DND-41 (cell line): ENCODE results near the gene CNOT10.
"Not testable (repeated sequence)": the region's sequence is repeated elsewhere in the genome, so short reads cannot be mapped to it uniquely, and the experiment has no call there.

Source experiments
- CTCF ChIP-seq: IDR thresholded peaks from 2 replicates; pipeline ENCODE4 v1.5.1; 2012; ENCODE audit warnings: borderline replicate concordance, low read length, moderate library complexity, mild to moderate bottlenecking; ENCODE audit not compliant: poor library complexity, severe bottlenecking; ENCODE audit errors: extremely low read depth
- EZH2 ChIP-seq: IDR thresholded peaks from 3 replicates; pipeline ENCODE4 v1.6.1; 2012; ENCODE audit warnings: borderline replicate concordance, low read depth, mild to moderate bottlenecking, moderate library complexity, low read length, inconsistent platforms; ENCODE audit not compliant: severe bottlenecking

DNA sequence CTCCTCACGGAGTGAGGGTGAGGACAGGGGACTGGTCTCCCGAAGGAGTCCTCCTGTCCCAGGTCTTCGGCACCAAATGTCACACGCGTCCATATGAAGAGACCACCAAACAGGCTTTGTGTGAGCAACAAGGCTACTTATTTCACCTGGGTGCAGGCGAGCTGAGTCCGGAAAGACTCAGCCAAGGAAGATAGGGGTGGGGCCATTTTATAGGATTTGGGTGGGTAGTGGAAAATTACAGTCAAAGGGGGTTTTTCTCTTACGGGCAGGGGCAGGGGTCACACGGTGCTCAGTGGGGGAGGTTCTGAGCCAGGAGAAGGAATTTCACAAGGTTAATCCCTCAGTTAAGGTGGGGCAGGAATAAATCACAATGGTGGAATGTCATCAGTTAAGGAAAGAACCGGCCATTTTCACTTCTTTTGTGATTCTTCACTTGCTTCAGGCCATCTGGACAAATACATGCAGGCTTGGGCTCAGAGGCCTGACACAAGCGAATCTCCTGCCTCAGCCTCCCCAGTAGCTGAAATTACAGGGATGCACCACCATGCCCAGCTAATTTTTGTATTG lies 111.5 kb downstream of the CNOT10 start:
- not testable (repeated sequence) for TF ChIP-seq CTCF, EZH2
